Trophoblast cell (in vitro differentiated cells and primary cell): ENCODE results near the gene ZFP2. TPM values are rescaled to one million over a fixed set of nuclear protein-coding genes. Genes with fewer than 3 reads are reported as not detected.

Experiments
- DNase-seq, 2 donors: peaks; one replicate each; pipeline ENCODE4 v3.0.0-alpha.2; 2016
- H2AFZ ChIP-seq: 2 replicates; pipeline ENCODE4 v1.6.1; 2013; ENCODE audit warnings: low read length, moderate library complexity, mild to moderate bottlenecking; ENCODE audit not compliant: insufficient read depth, poor library complexity
- H2AK5ac ChIP-seq: 2 replicates; pipeline ENCODE4 v1.6.1; 2013; ENCODE audit warnings: mild to moderate bottlenecking, low read length
- H2BK120ac ChIP-seq: 2 replicates; pipeline ENCODE4 v1.6.1; 2013; ENCODE audit warnings: low read length, mild to moderate bottlenecking, moderate library complexity; ENCODE audit not compliant: insufficient read depth, poor library complexity
- H2BK12ac ChIP-seq: 2 replicates; pipeline ENCODE4 v1.6.1; 2013; ENCODE audit warnings: mild to moderate bottlenecking, low read length, moderate library complexity
- H2BK5ac ChIP-seq: 2 replicates; pipeline ENCODE4 v1.6.1; 2013; ENCODE audit warnings: low read length, low read depth, moderate library complexity, mild to moderate bottlenecking; ENCODE audit not compliant: poor library complexity
- H3K14ac ChIP-seq: 2 replicates; pipeline ENCODE4 v1.6.1; 2013; ENCODE audit warnings: mild to moderate bottlenecking, low read length
- H3K18ac ChIP-seq: 2 replicates; pipeline ENCODE4 v1.6.1; 2013; ENCODE audit warnings: mild to moderate bottlenecking, low read length
- H3K23ac ChIP-seq: 2 replicates; pipeline ENCODE4 v1.6.1; 2013; ENCODE audit warnings: low read length
- H3K27ac ChIP-seq: 2 replicates; pipeline ENCODE4 v1.5.1; 2013; ENCODE audit warnings: low read depth, mild to moderate bottlenecking, inconsistent platforms, low read length, moderate library complexity
- H3K27me3 ChIP-seq: 2 replicates; pipeline ENCODE4 v1.6.1; 2013; ENCODE audit warnings: inconsistent platforms, mild to moderate bottlenecking, low read length, moderate library complexity; ENCODE audit not compliant: insufficient read depth
- H3K36me3 ChIP-seq, 2 experiments: 1 replicate in 1 of 2; 2 replicates in 1 of 2; pipeline ENCODE4 v1.6.1; 2013; ENCODE audit warnings: low read length in 2 of 2, mild to moderate bottlenecking in 2 of 2, moderate library complexity in 1 of 2; ENCODE audit not compliant: insufficient read depth in 2 of 2, control insufficient read depth in 1 of 2
- H3K4ac ChIP-seq: 2 replicates; pipeline ENCODE4 v1.6.1; 2013; ENCODE audit warnings: low read depth, mild to moderate bottlenecking, low read length, moderate library complexity
- H3K4me1 ChIP-seq, 2 experiments: 1 replicate in 1 of 2; 2 replicates in 1 of 2; pipeline ENCODE4 v1.6.1; 2013; ENCODE audit warnings: low read length in 2 of 2, mild to moderate bottlenecking in 2 of 2, moderate library complexity in 1 of 2; ENCODE audit not compliant: insufficient read depth in 2 of 2, control insufficient read depth in 1 of 2
- H3K4me2 ChIP-seq: 2 replicates; pipeline ENCODE4 v1.6.1; 2013; ENCODE audit warnings: inconsistent platforms, mild to moderate bottlenecking, low read length, moderate library complexity
- H3K4me3 ChIP-seq: 2 replicates; pipeline ENCODE4 v1.5.1; 2013; ENCODE audit warnings: mild to moderate bottlenecking, low read depth, low read length, inconsistent platforms
- H3K79me1 ChIP-seq: one replicate; pipeline ENCODE4 v1.6.1; 2013; ENCODE audit warnings: low read length
- H3K79me2 ChIP-seq: 2 replicates; pipeline ENCODE4 v1.6.1; 2013; ENCODE audit warnings: low read length, mild to moderate bottlenecking; ENCODE audit not compliant: control insufficient read depth, insufficient read depth, poor library complexity
- H3K9ac ChIP-seq: 2 replicates; pipeline ENCODE4 v1.6.1; 2013; ENCODE audit warnings: mild to moderate bottlenecking, low read length
- H3K9me3 ChIP-seq: 2 replicates; pipeline ENCODE4 v1.6.1; 2013; ENCODE audit warnings: low read depth, mild to moderate bottlenecking, control low read depth, inconsistent platforms, low read length; ENCODE audit not compliant: insufficient read depth
- H4K12ac ChIP-seq: 2 replicates; pipeline ENCODE4 v1.6.1; 2013; ENCODE audit warnings: low read depth, mild to moderate bottlenecking, low read length, moderate library complexity
- H4K8ac ChIP-seq: 2 replicates; pipeline ENCODE4 v1.6.1; 2013; ENCODE audit warnings: low read depth, mild to moderate bottlenecking, low read length, moderate library complexity
- H4K91ac ChIP-seq: one replicate; pipeline ENCODE4 v1.6.1; 2013; ENCODE audit warnings: low read depth, mild to moderate bottlenecking, low read length, moderate library complexity
- WGBS: extraction: QIAGEN DNeasy Blood & Tissue Kit; methylation state at CpG from one replicate; pipeline ENCODE4 v1.1.7; 2013; ENCODE audit warnings: missing lambda C conversion rate; ENCODE audit not compliant: insufficient read length, insufficient coverage; ENCODE audit errors: extremely low coverage; 5-methylcytosine and 5-hydroxymethylcytosine counted together
- polyA plus RNA-seq: library from polyadenylated mRNA; stranded (reverse); fragments of 200-250 nt; gene quantifications from 2 replicates; pipeline ENCODE4 v1.2.3, GENCODE V29; 2013

Gene ZFP2
- polyA plus RNA-seq: 0.72 and 0.77 TPM in 2 replicates

DNA sequence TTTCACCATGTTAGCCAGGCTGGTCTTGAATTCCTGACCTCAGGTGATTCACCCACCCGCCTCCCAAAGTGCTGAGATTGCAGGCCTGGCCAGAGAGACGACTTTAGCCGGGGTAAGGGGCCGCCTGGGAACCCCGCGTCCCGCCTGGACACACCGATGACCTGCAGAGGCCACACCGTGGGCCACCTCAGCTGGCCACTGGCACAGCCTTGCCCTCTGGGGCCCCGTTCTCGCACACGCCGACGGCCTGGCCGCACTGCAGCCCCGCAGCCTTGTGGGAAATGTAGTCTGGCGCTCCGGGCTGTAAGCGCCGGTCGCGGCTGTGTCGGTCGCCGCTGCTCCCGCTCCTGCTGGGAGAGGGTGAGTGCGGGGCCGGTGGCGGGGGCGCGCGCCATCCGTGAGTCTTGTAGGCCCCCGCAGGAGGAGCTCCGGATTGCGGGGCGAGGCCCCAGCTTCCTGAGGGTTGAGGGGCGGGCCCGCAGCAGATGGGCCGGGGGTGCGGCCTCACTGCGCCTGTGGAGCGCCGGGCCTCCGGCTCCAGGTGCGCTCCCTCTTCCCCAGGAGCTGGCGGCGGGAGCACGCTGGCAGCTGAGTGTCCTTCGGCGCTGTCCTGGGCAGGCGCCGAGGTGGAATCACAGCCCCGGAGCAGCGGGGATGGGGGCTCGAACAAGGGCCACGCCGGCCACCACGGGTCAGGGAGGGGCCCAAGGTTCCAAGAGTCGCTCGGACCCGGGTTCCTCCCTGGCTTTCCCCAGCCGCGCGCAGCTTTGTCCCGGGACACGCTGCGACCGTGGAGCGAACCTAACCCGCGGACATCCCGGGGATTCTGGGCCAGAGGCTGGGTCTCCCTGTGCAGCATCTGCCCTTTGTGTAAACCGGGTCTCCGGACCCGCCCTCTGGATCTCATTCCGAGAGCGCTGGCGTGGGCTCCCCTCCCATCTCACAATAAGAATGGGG is at the start of gene ZFP2:
ZFP2 (plus strand) TSS at position 299 of the 957 bp plus-strand sequence. CDS start 35,401 bp downstream, outside the sequence.
- no peaks in the 10 kb centered on the region for H3K27me3 ChIP-seq

DNA sequence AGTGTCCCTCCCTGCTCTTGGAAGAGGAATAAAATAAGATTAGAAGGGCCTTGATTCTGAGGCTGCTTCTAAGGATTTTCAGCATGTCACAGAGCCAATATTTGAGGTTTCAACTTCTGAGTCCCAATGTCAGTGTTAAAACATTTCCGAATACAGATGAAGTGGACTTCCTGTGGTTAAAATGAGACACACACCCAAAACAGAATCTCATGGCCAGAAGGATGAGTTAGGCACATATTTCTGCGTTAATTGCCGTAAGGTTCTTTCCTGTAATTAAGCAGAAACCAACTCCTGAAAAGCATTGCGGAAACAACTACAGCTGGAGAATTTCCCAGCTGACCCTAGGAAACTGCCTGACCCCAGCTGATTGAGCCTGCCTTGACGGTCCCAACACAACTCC is 46.4 kb upstream of the ZFP2 start:
- H3K36me3 ChIP-seq: no peaks in the 10 kb centered on the region
- H3K4ac ChIP-seq: no peak overlapping the region
- no CpG with 5 or more reads among the region's 5 CpGs for WGBS
- H3K4me1 ChIP-seq: peaks cover 0 to under 1% of the 10 kb centered on the region in 2 experiments
- no peak overlapping the region for H3K27ac ChIP-seq
- H3K27me3 ChIP-seq: no peaks in the 10 kb centered on the region
- H4K12ac ChIP-seq: no peak overlapping the region
- H2BK12ac ChIP-seq: no peak overlapping the region
- no peak overlapping the region for H2BK5ac ChIP-seq
- H2BK120ac ChIP-seq: no peak overlapping the region
- H3K23ac ChIP-seq: no peak overlapping the region
- H3K9ac ChIP-seq: no peak overlapping the region
- DNase-seq: no peak
- no peak overlapping the region for H3K18ac ChIP-seq
- H4K8ac ChIP-seq: no peak overlapping the region
- no peak overlapping the region for H2AFZ ChIP-seq
- H2AK5ac ChIP-seq: no peak overlapping the region
- H3K4me3 ChIP-seq: no peak overlapping the region
- no peak overlapping the region for H3K4me2 ChIP-seq
- peaks cover under 1% of the 10 kb centered on the region for H3K9me3 ChIP-seq
- H3K79me1 ChIP-seq: no peaks in the 10 kb centered on the region
- H3K14ac ChIP-seq: no peak overlapping the region
- no peaks in the 10 kb centered on the region for H3K79me2 ChIP-seq
- no peak overlapping the region for H4K91ac ChIP-seq

More for the DNA sequence above, at the start of gene ZFP2:
- H2BK12ac ChIP-seq: peak within 1 kb of the TSS; percentile 63
- H3K4ac ChIP-seq: peak within 1 kb of the TSS; percentile 88
- WGBS: no CpG with 5 or more reads among the region's 79 CpGs
- H3K23ac ChIP-seq: no peak within 1 kb of the TSS
- peak within 1 kb of the TSS; percentile 96 for H4K12ac ChIP-seq
- H2AK5ac ChIP-seq: no peak within 1 kb of the TSS
- H3K18ac ChIP-seq: peak within 1 kb of the TSS; percentile 90
- peak within 1 kb of the TSS; percentile 96 for H2AFZ ChIP-seq
- DNase-seq: peak; percentile 43 to 66
- H3K79me1 ChIP-seq: peaks cover 9% of the 10 kb centered on the region
- H4K91ac ChIP-seq: peak within 1 kb of the TSS; percentile 86
- peaks cover 0 to 1% of the 10 kb centered on the region in 2 experiments for H3K36me3 ChIP-seq
- peak within 1 kb of the TSS; percentile 77 for H3K4me3 ChIP-seq
- H3K79me2 ChIP-seq: peaks cover 9% of the 10 kb centered on the region
- H3K4me2 ChIP-seq: peak within 1 kb of the TSS; percentile 87
- H3K9ac ChIP-seq: peak within 1 kb of the TSS; percentile 73
- H3K4me1 ChIP-seq: no peaks in the 10 kb centered on the region
- H3K27ac ChIP-seq: peak within 1 kb of the TSS; percentile 6
- peak within 1 kb of the TSS; percentile 83 for H2BK5ac ChIP-seq
- H3K9me3 ChIP-seq: no peaks in the 10 kb centered on the region
- H3K14ac ChIP-seq: peak within 1 kb of the TSS; percentile 83
- H2BK120ac ChIP-seq: peak within 1 kb of the TSS; percentile 96
- H4K8ac ChIP-seq: peak within 1 kb of the TSS; percentile 99

DNA sequence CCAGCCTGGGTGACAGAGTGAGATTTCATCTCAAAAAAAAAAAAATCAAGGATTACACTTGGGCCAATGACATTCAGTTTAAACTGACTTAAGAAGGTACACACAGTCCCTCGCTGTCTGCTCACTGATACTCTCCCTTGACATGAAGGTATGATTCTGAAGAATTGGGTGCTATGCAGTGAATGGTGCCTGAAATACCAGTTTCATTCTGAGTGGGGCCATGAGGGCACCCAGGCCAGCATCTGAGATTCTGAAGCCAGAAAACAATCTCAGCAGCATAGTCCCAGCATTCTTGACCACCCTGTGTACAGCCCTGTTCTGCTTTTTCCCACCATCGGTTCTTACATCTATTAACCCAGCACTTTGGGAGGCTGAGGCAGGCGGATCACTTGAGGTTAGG is 43.8 kb upstream of the ZFP2 start:
- Histone ChIP-seq H3K23ac (no peak overlapping the region), H4K8ac (no peak overlapping the region), H2BK120ac (no peak overlapping the region), H2BK5ac (no peak overlapping the region), H3K18ac (no peak overlapping the region), H3K79me2 (no peaks in the 10 kb centered on the region), H2BK12ac (no peak overlapping the region), H3K4me2 (no peak overlapping the region), H3K27me3 (no peaks in the 10 kb centered on the region), H4K12ac (no peak overlapping the region), H3K36me3 (no peaks in the 10 kb centered on the region), H2AFZ (no peak overlapping the region), H3K27ac (no peak overlapping the region), H3K9ac (no peak overlapping the region), H3K4ac (no peak overlapping the region), H3K79me1 (no peaks in the 10 kb centered on the region), H3K4me1 (peaks cover 0 to 3% of the 10 kb centered on the region in 2 experiments), H3K9me3 (peaks cover 2% of the 10 kb centered on the region), H3K14ac (no peak overlapping the region), H3K4me3 (no peak overlapping the region), H4K91ac (no peak overlapping the region), H2AK5ac (no peak overlapping the region)
- DNase-seq: peak in 1 of 2 donors; percentile 94
- WGBS: no CpG with 5 or more reads among the region's 3 CpGs

DNA sequence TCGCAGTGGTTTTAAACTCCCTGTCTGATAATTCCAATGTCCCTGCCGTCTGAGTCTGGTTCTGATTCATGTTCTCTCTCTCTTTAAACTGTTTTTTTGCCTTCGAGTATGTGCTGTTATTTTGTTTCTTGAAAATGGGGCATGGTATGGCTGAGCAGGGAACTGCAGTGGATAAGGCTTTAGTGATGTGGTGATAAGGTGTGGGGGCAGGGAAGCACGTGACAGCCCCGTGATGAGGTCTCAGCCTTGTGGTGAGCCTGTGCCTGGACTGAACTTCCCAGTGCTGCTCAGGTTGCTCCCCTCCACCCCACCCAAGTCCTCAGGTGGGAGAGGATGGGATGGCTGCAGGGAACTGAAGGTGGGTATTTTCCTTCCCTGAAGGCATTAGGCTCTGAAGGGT is 41.4 kb upstream of the ZFP2 start:
- no peak overlapping the region for H2AK5ac ChIP-seq
- no peak overlapping the region for H2BK5ac ChIP-seq
- no peak overlapping the region for H2AFZ ChIP-seq
- no peak overlapping the region for H3K4ac ChIP-seq
- no peak overlapping the region for H3K23ac ChIP-seq
- H3K4me3 ChIP-seq: no peak overlapping the region
- no peaks in the 10 kb centered on the region for H3K79me1 ChIP-seq
- no peaks in the 10 kb centered on the region for H3K27me3 ChIP-seq
- H3K14ac ChIP-seq: no peak overlapping the region
- no peak overlapping the region for H3K27ac ChIP-seq
- H2BK120ac ChIP-seq: no peak overlapping the region
- H3K4me2 ChIP-seq: no peak overlapping the region
- DNase-seq: no peak
- H4K12ac ChIP-seq: no peak overlapping the region
- no peak overlapping the region for H2BK12ac ChIP-seq
- no peaks in the 10 kb centered on the region for H3K79me2 ChIP-seq
- H4K91ac ChIP-seq: no peak overlapping the region
- H3K4me1 ChIP-seq: peaks cover 0 to 3% of the 10 kb centered on the region in 2 experiments
- no peak overlapping the region for H4K8ac ChIP-seq
- H3K9me3 ChIP-seq: peaks cover 2% of the 10 kb centered on the region
- no peak overlapping the region for H3K9ac ChIP-seq
- WGBS: no CpG with 5 or more reads among the region's 5 CpGs
- no peak overlapping the region for H3K18ac ChIP-seq
- no peaks in the 10 kb centered on the region for H3K36me3 ChIP-seq
